GM19452 (cell line): ENCODE results near the gene ARHGEF3.

Source experiments
- ATAC-seq: cut with Tn5 transposase; IDR thresholded peaks from one replicate; pipeline ENCODE4 v1.9.1; 2021; ENCODE audit not compliant: unreplicated experiment

Gene ARHGEF3

GRCh38 chr3:56823984-56824703 lies 22.4 kb upstream of the ARHGEF3 start:
- no peak for ATAC-seq

- ATAC-seq, result no peak
These were observed 21.7 kb upstream of the ARHGEF3 start for GRCh38 chr3:56823421-56823926.

- no peak for ATAC-seq
These were observed 20.8 kb upstream of the ARHGEF3 start for GRCh38 chr3:56822501-56822900.

- ATAC-seq, result no peak
These were observed 17.5 kb upstream of the ARHGEF3 start for GRCh38 chr3:56819016-56819809.

GRCh38 chr3:56818156-56818985 lies 16.6 kb upstream of the ARHGEF3 start:
- no peak for ATAC-seq

GRCh38 chr3:56817646-56818045 lies 15.9 kb upstream of the ARHGEF3 start:
- ATAC-seq, result no peak

GRCh38 chr3:56816061-56816460 lies 14.3 kb upstream of the ARHGEF3 start:
- no peak for ATAC-seq

GRCh38 chr3:56815589-56815988 lies 13.8 kb upstream of the ARHGEF3 start:
- no peak for ATAC-seq

GRCh38 chr3:56813653-56813960 lies 11.9 kb upstream of the ARHGEF3 start:
- ATAC-seq, result no peak

GRCh38 chr3:56812754-56813652 lies 11.3 kb upstream of the ARHGEF3 start:
- no peak for ATAC-seq

GRCh38 chr3:56811546-56812202 lies 9.9 kb upstream of the ARHGEF3 start:
- ATAC-seq, result no peak

- ATAC-seq, result no peak
These were observed 9.1 kb upstream of the ARHGEF3 start for GRCh38 chr3:56810577-56811545.

GRCh38 chr3:56806407-56806806 lies 4.7 kb upstream of the ARHGEF3 start:
- no peak for ATAC-seq

- ATAC-seq, result no peak
These were observed 1.0 kb upstream of the ARHGEF3 start for GRCh38 chr3:56802790-56803189.

- ATAC-seq, result no peak
These were observed 613 bp upstream of the ARHGEF3 start for GRCh38 chr3:56802378-56802745.

GRCh38 chr3:56800832-56801661 lies 702 bp downstream of the ARHGEF3 start:
- ATAC-seq, result peak; percentile 14

GRCh38 chr3:56800130-56800831 lies 1.5 kb downstream of the ARHGEF3 start:
- ATAC-seq, result no peak
